GM23248 (cell line): ENCODE results near the gene SLC49A4.

Experiments
- EZH2 ChIP-seq: fragments of 200-600 bp; sonication (generic); IDR thresholded peaks from 2 replicates; pipeline ENCODE4 v1.6.1; 2018; ENCODE audit warnings: antibody characterized with exemption, mild to moderate bottlenecking; ENCODE audit not compliant: insufficient read depth, poor library complexity, severe bottlenecking
- EZH2phosphoT487 ChIP-seq: fragments of 200-600 bp; sonication (generic); IDR thresholded peaks from 2 replicates; pipeline ENCODE4 v1.6.1; 2018; ENCODE audit warnings: antibody characterized with exemption, moderate library complexity, mild to moderate bottlenecking, low read depth; ENCODE audit not compliant: insufficient read depth

DNA sequence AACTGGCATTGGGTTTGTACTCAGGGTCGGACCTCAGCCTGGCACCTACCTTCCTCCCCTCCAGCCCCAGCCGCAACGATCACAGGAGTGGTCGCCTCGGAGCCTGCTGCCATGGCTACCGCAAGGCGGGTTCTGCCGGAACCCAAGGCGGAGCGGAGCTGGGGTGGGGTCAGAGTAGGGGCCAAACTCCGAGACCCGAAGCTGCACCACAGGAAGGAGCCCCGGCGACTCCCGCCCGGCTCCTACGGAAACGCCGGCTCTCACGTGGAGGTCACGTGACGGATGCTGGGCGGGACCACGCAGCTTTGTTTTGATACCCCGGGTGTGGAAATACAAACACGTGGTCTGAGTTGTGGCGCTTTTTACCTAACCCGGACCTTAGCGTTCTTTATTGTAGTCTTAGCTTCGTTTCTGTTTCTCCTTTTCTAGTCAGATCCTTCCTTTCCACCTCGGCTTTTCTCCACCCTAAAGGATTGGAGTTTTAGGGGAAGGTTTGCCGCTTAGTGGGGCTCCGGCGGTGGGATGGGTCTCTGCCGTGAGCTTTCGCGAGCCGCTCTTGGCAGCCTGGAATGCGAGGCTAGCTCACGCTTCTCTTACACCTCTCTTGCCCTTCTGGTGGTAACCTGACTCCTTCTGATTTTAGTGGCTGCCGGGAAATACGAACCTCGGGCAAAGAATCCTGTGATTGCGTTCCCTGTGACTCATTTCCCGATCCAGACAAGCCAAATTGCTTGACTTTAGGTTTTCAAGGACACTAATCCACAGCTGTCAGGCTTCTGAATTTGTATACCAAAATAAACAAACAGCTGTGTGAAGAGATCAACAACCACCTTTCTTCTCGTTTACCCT lies 1.1 kb upstream of the SLC49A4 start, which contains the start of gene HSPBAP1:
- TF ChIP-seq EZH2 (no peak), EZH2phosphoT487 (no peak)
